GM23338 (cell line): ENCODE results near the gene AFF3. TPM values are rescaled to one million over a fixed set of nuclear protein-coding genes. Genes with fewer than 3 reads are reported as not detected.

Source experiments
- ATAC-seq: fragments of 200-7000 bp; cut with Tn5 transposase; 3 replicates; pipeline ENCODE4 v1.9.1; 2020
- DNase-seq: peaks from one replicate; pipeline ENCODE4 v3.0.0-alpha.2; 2015; ENCODE audit warnings: low spot score
- H2AFZ ChIP-seq: fragments of 200-600 bp; sonication (generic); 2 replicates; pipeline ENCODE4 v1.8.0; 2016; ENCODE audit warnings: antibody characterized with exemption, mild to moderate bottlenecking, moderate library complexity
- H3F3A ChIP-seq: fragments of 200-600 bp; sonication (generic); replicated peaks from 2 replicates; pipeline ENCODE4 v1.8.0; 2017; ENCODE audit warnings: antibody characterized with exemption, mixed run types, low read depth
- H3K27ac ChIP-seq: fragments of 200-600 bp; sonication (generic); 2 replicates; pipeline ENCODE4 v1.6.1; 2016; ENCODE audit warnings: low read depth
- H3K27me3 ChIP-seq: fragments of 200-600 bp; sonication (generic); 2 replicates; pipeline ENCODE4 v1.8.0; 2016; ENCODE audit warnings: mild to moderate bottlenecking, mixed run types, moderate library complexity; ENCODE audit not compliant: insufficient read depth
- H3K36me3 ChIP-seq: fragments of 200-600 bp; sonication (generic); 2 replicates; pipeline ENCODE4 v1.8.0; 2016; ENCODE audit warnings: mild to moderate bottlenecking; ENCODE audit not compliant: insufficient read depth
- H3K4me1 ChIP-seq: fragments of 200-600 bp; sonication (generic); 2 replicates; pipeline ENCODE4 v1.8.0; 2016; ENCODE audit warnings: mild to moderate bottlenecking, moderate library complexity; ENCODE audit not compliant: insufficient read depth
- H3K4me2 ChIP-seq: fragments of 200-600 bp; sonication (generic); 2 replicates; pipeline ENCODE4 v1.7.1; 2017; ENCODE audit warnings: mixed run types
- H3K4me3 ChIP-seq: fragments of 200-600 bp; sonication (generic); 2 replicates; pipeline ENCODE4 v1.6.1; 2016; ENCODE audit warnings: mixed run types
- H3K79me2 ChIP-seq: fragments of 200-600 bp; sonication (generic); replicated peaks from 2 replicates; pipeline ENCODE4 v1.8.0; 2017; ENCODE audit warnings: mild to moderate bottlenecking; ENCODE audit not compliant: insufficient read depth
- H3K9me2 ChIP-seq: fragments of 200-600 bp; sonication (generic); 2 replicates; pipeline ENCODE4 v1.8.0; 2017; ENCODE audit not compliant: insufficient read depth
- H4K20me1 ChIP-seq: fragments of 200-600 bp; sonication (generic); replicated peaks from 2 replicates; pipeline ENCODE4 v1.8.0; 2017; ENCODE audit warnings: mild to moderate bottlenecking; ENCODE audit not compliant: insufficient read depth
- H3K27ac Mint-ChIP-seq: 2 replicates; pipeline ENCODE4 v1.8.0; 2020; ENCODE audit warnings: inconsistent platforms, mild to moderate bottlenecking, moderate library complexity, mixed read lengths
- H3K27me3 Mint-ChIP-seq: 3 replicates; pipeline ENCODE4 v1.8.0; 2022; ENCODE audit warnings: low read depth, mild to moderate bottlenecking, moderate library complexity, mixed read lengths, inconsistent platforms; ENCODE audit not compliant: insufficient read depth, poor library complexity
- H3K36me3 Mint-ChIP-seq: 3 replicates; pipeline ENCODE4 v1.8.0; 2021; ENCODE audit warnings: low read depth, mild to moderate bottlenecking, inconsistent platforms, moderate library complexity, mixed read lengths
- H3K4me1 Mint-ChIP-seq: 3 replicates; pipeline ENCODE4 v1.8.0; 2020; ENCODE audit warnings: mild to moderate bottlenecking, inconsistent platforms, mixed read lengths
- H3K4me3 Mint-ChIP-seq: 3 replicates; pipeline ENCODE4 v1.8.0; 2021; ENCODE audit warnings: moderate library complexity, mild to moderate bottlenecking, inconsistent platforms, mixed read lengths
- H3K9me3 Mint-ChIP-seq: 3 replicates; pipeline ENCODE4 v1.8.0; 2020; ENCODE audit warnings: moderate library complexity, mild to moderate bottlenecking, inconsistent platforms, mixed read lengths
- CREB1 ChIP-seq: fragments of 250-450 bp; sonication (Bioruptor Pico); IDR thresholded peaks from 2 replicates; pipeline ENCODE4 v1.5.0; 2020; ENCODE audit warnings: low read depth, mild to moderate bottlenecking, moderate library complexity
- EZH2 ChIP-seq: fragments of 200-600 bp; sonication (generic); IDR thresholded peaks from one replicate; pipeline ENCODE4 v1.8.0; 2017; ENCODE audit warnings: antibody characterized with exemption, mild to moderate bottlenecking, low read depth; ENCODE audit not compliant: unreplicated experiment
- EZH2phosphoT487 ChIP-seq: fragments of 200-600 bp; sonication (generic); IDR thresholded peaks from one replicate; pipeline ENCODE4 v1.8.1; 2018; ENCODE audit warnings: antibody characterized with exemption; ENCODE audit not compliant: unreplicated experiment
- STAT1 ChIP-seq: IDR thresholded peaks from one replicate; pipeline ENCODE4 v1.6.1; 2016; ENCODE audit warnings: antibody characterized with exemption; ENCODE audit not compliant: unreplicated experiment
- ZNF331 ChIP-seq: fragments of 250-450 bp; sonication (Bioruptor Pico); IDR thresholded peaks from 2 replicates; pipeline ENCODE4 v1.5.0; 2020; ENCODE audit warnings: low read depth, mild to moderate bottlenecking, moderate library complexity
- polyA plus RNA-seq: library from polyadenylated mRNA; unstranded; fragments of >200 nt; fragmentation: Nextera tagmentation; extraction: Ambion mirVana; gene quantifications from 2 replicates; pipeline ENCODE4 v1.2.1, GENCODE V29; 2016
- total RNA-seq: library from RNA; depleted of rRNA; stranded (reverse); fragments of >200 nt; shearing (Covaris generic); gene quantifications from 2 replicates; pipeline ENCODE4 v1.2.3, GENCODE V29; 2014
- TF ChIP-seq, protein P1 (sequence below): fragments of 250-450 bp; sonication (Bioruptor Pico); IDR thresholded peaks from 2 replicates; pipeline ENCODE4 v1.5.0; 2020; ENCODE audit warnings: mild to moderate bottlenecking, moderate library complexity
- TF ChIP-seq, protein P2 (sequence below): IDR thresholded peaks from one replicate; pipeline ENCODE4 v1.6.1; 2018; ENCODE audit warnings: antibody characterized with exemption; ENCODE audit not compliant: unreplicated experiment

AFF3 gene
- total and polyA plus RNA-seq, 2 experiments from 2014 or later: 0.73 to 1.4 TPM

DNA sequence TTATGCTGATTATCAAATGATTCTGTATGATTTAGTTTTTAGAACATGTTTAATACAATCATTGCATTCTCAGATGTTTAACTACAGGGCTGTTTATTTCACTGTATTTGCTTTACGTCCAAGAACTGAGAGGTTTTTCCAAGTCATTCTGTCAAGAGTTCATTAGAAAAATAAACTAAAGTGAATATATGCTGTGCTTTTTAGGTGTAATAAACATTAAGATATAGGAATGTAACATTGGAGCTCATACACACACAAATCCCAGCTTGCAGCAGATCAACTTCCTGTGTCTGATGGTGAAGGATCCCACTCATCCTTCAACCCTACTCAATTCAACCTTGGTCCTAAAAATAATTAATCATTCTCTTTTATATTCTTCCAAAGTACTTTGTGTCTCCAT, 285.0 kb downstream of the AFF3 start:
- no peak overlapping the region for H3K4me3 Mint-ChIP-seq
- H3K79me2 ChIP-seq: no peaks in the 10 kb centered on the region
- H3K4me3 ChIP-seq: no peak overlapping the region
- TF ChIP-seq, protein P1, sequence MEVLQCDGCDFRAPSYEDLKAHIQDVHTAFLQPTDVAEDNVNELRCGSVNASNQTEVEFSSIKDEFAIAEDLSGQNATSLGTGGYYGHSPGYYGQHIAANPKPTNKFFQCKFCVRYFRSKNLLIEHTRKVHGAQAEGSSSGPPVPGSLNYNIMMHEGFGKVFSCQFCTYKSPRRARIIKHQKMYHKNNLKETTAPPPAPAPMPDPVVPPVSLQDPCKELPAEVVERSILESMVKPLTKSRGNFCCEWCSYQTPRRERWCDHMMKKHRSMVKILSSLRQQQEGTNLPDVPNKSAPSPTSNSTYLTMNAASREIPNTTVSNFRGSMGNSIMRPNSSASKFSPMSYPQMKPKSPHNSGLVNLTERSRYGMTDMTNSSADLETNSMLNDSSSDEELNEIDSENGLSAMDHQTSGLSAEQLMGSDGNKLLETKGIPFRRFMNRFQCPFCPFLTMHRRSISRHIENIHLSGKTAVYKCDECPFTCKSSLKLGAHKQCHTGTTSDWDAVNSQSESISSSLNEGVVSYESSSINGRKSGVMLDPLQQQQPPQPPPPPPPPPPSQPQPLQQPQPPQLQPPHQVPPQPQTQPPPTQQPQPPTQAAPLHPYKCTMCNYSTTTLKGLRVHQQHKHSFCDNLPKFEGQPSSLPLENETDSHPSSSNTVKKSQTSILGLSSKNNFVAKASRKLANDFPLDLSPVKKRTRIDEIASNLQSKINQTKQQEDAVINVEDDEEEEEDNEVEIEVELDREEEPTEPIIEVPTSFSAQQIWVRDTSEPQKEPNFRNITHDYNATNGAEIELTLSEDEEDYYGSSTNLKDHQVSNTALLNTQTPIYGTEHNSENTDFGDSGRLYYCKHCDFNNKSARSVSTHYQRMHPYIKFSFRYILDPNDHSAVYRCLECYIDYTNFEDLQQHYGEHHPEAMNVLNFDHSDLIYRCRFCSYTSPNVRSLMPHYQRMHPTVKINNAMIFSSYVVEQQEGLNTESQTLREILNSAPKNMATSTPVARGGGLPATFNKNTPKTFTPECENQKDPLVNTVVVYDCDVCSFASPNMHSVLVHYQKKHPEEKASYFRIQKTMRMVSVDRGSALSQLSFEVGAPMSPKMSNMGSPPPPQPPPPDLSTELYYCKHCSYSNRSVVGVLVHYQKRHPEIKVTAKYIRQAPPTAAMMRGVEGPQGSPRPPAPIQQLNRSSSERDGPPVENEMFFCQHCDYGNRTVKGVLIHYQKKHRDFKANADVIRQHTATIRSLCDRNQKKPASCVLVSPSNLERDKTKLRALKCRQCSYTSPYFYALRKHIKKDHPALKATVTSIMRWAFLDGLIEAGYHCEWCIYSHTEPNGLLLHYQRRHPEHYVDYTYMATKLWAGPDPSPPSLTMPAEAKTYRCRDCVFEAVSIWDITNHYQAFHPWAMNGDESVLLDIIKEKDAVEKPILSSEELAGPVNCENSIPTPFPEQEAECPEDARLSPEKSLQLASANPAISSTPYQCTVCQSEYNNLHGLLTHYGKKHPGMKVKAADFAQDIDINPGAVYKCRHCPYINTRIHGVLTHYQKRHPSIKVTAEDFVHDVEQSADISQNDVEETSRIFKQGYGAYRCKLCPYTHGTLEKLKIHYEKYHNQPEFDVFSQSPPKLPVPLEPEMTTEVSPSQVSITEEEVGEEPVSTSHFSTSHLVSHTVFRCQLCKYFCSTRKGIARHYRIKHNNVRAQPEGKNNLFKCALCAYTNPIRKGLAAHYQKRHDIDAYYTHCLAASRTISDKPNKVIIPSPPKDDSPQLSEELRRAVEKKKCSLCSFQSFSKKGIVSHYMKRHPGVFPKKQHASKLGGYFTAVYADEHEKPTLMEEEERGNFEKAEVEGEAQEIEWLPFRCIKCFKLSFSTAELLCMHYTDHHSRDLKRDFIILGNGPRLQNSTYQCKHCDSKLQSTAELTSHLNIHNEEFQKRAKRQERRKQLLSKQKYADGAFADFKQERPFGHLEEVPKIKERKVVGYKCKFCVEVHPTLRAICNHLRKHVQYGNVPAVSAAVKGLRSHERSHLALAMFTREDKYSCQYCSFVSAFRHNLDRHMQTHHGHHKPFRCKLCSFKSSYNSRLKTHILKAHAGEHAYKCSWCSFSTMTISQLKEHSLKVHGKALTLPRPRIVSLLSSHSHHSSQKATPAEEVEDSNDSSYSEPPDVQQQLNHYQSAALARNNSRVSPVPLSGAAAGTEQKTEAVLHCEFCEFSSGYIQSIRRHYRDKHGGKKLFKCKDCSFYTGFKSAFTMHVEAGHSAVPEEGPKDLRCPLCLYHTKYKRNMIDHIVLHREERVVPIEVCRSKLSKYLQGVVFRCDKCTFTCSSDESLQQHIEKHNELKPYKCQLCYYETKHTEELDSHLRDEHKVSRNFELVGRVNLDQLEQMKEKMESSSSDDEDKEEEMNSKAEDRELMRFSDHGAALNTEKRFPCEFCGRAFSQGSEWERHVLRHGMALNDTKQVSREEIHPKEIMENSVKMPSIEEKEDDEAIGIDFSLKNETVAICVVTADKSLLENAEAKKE (CRISPR knock-in tag): no peak
- TF ChIP-seq EZH2: no peak
- no peak for TF ChIP-seq CREB1 (CRISPR knock-in tag)
- TF ChIP-seq EZH2phosphoT487: no peak
- TF ChIP-seq ZNF331: no peak
- TF ChIP-seq, protein P2, sequence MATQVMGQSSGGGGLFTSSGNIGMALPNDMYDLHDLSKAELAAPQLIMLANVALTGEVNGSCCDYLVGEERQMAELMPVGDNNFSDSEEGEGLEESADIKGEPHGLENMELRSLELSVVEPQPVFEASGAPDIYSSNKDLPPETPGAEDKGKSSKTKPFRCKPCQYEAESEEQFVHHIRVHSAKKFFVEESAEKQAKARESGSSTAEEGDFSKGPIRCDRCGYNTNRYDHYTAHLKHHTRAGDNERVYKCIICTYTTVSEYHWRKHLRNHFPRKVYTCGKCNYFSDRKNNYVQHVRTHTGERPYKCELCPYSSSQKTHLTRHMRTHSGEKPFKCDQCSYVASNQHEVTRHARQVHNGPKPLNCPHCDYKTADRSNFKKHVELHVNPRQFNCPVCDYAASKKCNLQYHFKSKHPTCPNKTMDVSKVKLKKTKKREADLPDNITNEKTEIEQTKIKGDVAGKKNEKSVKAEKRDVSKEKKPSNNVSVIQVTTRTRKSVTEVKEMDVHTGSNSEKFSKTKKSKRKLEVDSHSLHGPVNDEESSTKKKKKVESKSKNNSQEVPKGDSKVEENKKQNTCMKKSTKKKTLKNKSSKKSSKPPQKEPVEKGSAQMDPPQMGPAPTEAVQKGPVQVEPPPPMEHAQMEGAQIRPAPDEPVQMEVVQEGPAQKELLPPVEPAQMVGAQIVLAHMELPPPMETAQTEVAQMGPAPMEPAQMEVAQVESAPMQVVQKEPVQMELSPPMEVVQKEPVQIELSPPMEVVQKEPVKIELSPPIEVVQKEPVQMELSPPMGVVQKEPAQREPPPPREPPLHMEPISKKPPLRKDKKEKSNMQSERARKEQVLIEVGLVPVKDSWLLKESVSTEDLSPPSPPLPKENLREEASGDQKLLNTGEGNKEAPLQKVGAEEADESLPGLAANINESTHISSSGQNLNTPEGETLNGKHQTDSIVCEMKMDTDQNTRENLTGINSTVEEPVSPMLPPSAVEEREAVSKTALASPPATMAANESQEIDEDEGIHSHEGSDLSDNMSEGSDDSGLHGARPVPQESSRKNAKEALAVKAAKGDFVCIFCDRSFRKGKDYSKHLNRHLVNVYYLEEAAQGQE: no peak
- no peak for TF ChIP-seq STAT1
- no peak overlapping the region for H3K27ac Mint-ChIP-seq
- DNase-seq (no peak), ATAC-seq (no peak)
- no peaks in the 10 kb centered on the region for H3K9me2 ChIP-seq
- H3K9me3 Mint-ChIP-seq: no peaks in the 10 kb centered on the region
- H3K4me1 Mint-ChIP-seq: no peaks in the 10 kb centered on the region
- no peaks in the 10 kb centered on the region for H3K36me3 Mint-ChIP-seq
- H3K27me3 ChIP-seq: no peaks in the 10 kb centered on the region
- no peaks in the 10 kb centered on the region for H3K27me3 Mint-ChIP-seq
- no peak overlapping the region for H3K4me2 ChIP-seq
- H3K27ac ChIP-seq: no peak overlapping the region
- H2AFZ ChIP-seq: no peak overlapping the region
- H4K20me1 ChIP-seq: no peaks in the 10 kb centered on the region
- no peaks in the 10 kb centered on the region for H3K4me1 ChIP-seq
- H3K36me3 ChIP-seq: no peaks in the 10 kb centered on the region
- no peaks in the 10 kb centered on the region for H3F3A ChIP-seq
